HG03196 (cell line): Measurements from ENCODE around the gene CASP2.

Source experiments
- ATAC-seq: cut with Tn5 transposase; IDR thresholded peaks from one replicate; pipeline ENCODE4 v1.9.1; 2021; ENCODE audit not compliant: unreplicated experiment

Gene CASP2

DNA sequence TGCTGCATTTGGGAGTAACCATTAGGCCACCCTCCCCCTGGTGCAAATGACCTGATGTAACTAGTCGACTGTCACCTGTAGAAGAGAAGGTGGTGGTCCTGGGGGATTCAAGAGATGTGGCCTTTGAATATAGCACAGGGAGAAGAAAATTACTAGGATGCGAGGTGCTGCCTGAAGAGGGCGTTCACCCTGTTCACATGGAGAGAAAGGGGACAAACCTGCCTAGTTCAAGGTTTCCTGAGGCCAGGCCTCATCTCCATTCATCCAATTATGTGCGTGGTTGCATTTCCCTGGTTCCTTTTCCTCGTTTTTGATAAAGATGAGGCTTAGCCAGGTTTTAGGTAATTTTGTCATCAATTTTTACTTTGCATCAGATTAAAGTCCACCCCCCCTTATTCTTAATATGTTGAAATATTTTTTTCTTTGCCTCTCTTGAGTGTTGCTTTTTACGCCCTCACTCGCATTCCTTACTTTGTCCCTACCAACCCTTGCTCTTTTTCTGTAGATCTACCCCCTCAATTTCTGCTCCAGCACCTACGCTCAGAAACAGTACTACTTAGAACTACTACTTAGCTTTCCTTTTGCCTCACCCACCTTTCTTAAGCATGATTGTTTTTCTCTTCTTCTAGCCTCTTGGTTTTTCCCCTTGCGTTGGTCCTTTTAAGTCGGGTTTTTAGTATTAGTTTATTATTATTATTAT, 41.5 kb downstream of the CASP2 start:
- ATAC-seq: no peak

DNA sequence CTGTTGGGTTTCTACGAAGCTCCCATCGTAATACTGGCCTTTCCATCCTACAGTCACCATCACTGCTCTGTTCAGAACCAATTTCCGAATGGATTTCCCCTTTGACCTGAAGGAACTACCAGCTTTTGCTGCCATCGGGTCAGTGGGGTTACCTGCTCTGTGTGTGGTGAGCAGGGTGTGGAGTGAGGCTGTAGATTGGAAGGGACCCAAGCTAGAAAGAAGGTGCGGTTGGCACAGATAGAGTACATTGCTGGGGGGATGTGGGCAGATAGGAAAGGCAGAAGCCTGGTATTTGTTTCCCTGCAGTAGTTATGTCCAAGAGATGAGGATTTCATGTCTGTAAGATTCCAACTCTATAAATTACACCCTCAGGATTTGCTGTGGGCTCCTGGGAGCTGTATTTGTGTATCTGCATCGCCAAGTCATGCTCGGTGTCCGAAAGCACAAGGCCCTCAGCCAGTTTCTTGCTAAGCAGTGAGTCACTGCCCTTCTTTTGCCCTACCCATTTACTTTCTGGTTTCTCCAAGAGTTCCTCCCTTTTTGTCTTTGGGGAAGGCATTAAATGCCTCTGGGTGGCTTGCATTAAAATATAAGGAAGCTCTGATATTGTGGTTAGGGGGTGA, 43.1 kb downstream of the CASP2 start:
- no peak for ATAC-seq

- no peak for ATAC-seq
Observed at GRCh38 chr7:143334244-143334643, 46.1 kb downstream of the CASP2 start.

- ATAC-seq: no peak
Observed at GRCh38 chr7:143337216-143337615, 49.1 kb downstream of the CASP2 start.

DNA sequence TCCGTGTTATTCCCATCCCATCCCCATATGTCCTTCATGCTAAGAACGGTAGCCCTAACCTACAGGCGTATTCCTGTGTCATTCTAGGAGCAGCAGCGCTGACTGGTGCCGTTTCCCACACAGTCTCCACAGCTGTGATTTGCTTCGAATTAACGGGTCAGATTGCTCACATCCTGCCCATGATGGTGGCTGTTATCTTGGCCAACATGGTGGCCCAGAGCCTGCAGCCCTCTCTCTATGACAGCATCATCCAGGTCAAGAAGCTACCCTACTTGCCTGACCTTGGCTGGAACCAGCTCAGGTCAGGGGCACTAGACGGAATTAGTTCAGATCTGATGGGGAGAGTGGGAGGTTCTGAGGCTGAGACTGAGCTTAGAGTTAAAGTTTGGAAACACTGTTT, 53.7 kb downstream of the CASP2 start:
- no peak for ATAC-seq

DNA sequence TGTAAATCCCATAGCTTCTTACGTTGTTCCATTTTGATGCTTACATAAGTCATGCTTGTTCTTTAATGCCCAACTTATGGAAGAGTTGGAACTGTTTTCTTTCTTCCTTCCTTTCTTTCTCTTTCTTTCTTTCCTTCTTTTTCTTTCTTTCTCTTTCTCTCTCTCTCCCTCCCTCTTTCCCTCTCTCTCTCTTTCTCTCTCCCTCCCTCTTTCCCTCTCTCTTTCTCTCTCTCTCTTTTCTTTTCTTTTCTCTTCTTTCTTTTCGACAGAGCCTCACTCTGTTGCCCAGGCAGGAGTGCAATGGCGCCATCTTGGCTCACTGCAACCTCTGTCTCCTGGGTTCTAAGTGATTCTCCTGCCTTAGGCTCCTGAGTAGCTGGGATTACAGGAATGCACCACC, 55.4 kb downstream of the CASP2 start:
- ATAC-seq: no peak

- ATAC-seq: peak; percentile 73
Observed at GRCh38 chr7:143345428-143345900, 57.3 kb downstream of the CASP2 start.

DNA sequence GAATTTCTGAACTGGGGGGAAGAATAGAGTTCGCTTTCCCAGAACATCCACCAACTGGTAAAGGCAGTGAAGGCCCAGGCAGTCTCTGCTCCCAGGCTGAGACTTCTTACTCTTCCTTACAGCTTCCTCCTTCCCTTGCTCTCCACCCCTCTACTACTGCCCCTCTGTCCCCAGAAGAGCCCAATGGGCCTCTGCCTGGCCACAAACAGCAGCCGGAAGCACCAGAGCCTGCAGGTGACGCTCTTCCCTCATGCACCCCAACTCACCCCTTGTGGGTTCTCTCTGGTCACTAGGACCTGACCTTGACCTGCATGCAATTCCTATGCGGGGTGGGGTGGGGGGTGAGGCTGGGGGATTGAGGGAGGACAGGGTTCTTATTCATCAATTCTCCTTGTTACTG, 57.9 kb downstream of the CASP2 start:
- no peak for ATAC-seq

DNA sequence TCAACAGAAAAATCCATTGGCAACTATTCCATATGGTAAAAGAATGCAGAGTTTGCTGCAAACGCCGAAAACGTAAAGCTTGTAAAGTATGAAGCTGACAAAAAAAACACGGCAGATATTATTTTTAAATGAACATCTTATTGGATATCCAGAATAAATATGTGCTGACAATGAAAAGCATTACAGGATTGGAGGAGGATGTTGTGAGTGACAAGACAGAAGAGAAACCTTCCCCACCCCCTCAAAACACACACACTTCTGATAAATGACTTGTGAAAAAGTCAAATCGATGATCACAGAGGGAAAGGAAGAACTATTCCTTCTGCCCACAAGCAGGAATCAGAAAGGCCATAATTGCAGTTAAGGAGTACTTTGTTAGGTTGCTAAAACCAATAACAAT, 59.8 kb downstream of the CASP2 start:
- no peak for ATAC-seq

- no peak for ATAC-seq
Observed at GRCh38 chr7:143351060-143351459, 62.9 kb downstream of the CASP2 start.

DNA sequence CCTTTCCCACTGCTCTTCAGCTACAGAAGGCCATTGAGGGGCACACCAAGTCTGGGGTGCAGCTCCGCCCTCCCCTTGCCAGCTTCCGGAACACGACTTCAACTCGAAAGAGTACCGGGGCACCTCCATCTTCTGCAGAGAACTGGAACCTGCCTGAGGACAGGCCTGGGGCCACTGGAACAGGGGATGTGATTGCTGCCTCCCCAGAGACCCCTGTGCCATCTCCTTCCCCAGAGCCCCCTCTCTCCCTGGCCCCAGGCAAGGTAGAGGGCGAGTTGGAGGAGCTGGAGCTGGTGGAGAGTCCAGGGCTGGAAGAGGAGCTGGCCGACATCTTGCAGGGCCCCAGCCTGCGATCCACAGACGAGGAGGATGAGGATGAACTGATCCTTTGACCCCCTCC, 63.4 kb downstream of the CASP2 start:
- ATAC-seq: no peak

GRCh38 chr7:143352531-143353002, 64.4 kb downstream of the CASP2 start:
- no peak for ATAC-seq

- no peak for ATAC-seq
Observed at GRCh38 chr7:143354376-143354775, 66.2 kb downstream of the CASP2 start.

GRCh38 chr7:143354965-143355364, 66.8 kb downstream of the CASP2 start:
- ATAC-seq: no peak

GRCh38 chr7:143355450-143356385, 67.6 kb downstream of the CASP2 start:
- ATAC-seq: no peak

DNA sequence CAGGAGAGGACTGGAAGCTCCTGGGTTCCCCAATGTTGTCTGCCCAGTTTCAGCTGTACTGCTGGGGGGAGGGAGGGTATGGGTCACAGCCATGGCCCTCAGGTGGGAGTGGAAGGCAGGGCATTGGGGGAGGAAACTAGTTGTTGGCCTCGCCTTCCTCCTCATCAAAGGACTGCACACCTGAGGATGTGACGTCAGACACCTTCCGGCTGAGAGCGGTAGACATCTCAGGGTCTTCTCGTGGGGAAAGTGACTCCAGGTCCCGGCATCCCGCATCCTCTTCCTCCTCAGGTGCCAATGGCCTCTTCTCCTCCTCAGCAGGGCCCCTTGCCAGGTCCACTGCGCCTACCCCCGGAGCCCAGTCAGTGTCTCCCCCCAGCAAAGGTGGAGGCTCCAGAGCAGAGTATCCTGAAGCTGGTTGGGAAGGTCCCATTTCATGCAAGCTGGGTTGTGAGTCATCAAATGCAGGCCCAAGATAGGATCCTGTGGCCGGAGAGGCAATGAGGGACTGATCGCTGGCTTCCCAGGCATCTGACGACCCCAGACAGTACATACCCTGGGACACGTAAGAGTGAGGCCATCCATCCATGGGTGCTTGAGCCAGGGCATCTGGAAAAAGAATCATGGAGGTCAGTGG, 68.4 kb downstream of the CASP2 start:
- ATAC-seq: no peak
